H1 (cell line): ENCODE measurements around the gene DPH6. TPM values are rescaled to one million over a fixed set of nuclear protein-coding genes. Genes with fewer than 3 reads are reported as not detected.

Experiments
- CTCF ChIA-PET: fragments of 300-600 bp; sonication (Branson Sonifier 250); formaldehyde crosslinking; loops from one replicate; lab custom pipeline; 2021; ENCODE audit not compliant: partially characterized antibody; lab: Charles Lee
- POLR2A ChIA-PET: fragments of 300-600 bp; sonication (Branson Sonifier 250); formaldehyde crosslinking; loops from one replicate; lab custom pipeline; 2021; ENCODE audit warnings: inconsistent platforms; ENCODE audit not compliant: partially characterized antibody; lab: Charles Lee
- DNase-seq, 2 experiments: peaks; one replicate each; pipeline versions ENCODE4 v3.0.0 to v3.0.0-alpha.2; 2010 to 2022; ENCODE audit warnings: low spot score in 2 of 2, low read depth in 1 of 2, mixed read lengths in 1 of 2
- FAIRE-seq: peaks from 2 replicates; lab custom pipeline; 2011; peaks lifted over from hg19 to GRCh38; lab: Jason Lieb, UNC
- H2AFZ ChIP-seq: 2 replicates; pipeline ENCODE4 v1.8.1; 2012; ENCODE audit warnings: low read length, inconsistent platforms
- H2AK5ac ChIP-seq: 2 replicates; pipeline ENCODE4 v1.6.1; 2013; ENCODE audit warnings: low read depth, low read length
- H2BK120ac ChIP-seq: replicated peaks from 2 replicates; pipeline ENCODE3; 2013; ENCODE audit warnings: low read depth, low read length, inconsistent platforms
- H2BK12ac ChIP-seq: 2 replicates; pipeline ENCODE4 v1.6.1; 2013; ENCODE audit warnings: low read depth, low read length
- H2BK15ac ChIP-seq: 2 replicates; pipeline ENCODE4 v1.6.1; 2013; ENCODE audit warnings: low read length
- H2BK20ac ChIP-seq: 2 replicates; pipeline ENCODE4 v1.6.1; 2013; ENCODE audit warnings: low read length
- H2BK5ac ChIP-seq: 2 replicates; pipeline ENCODE4 v1.6.1; 2013; ENCODE audit warnings: low read depth, low read length
- H3K14ac ChIP-seq: 2 replicates; pipeline ENCODE4 v1.6.1; 2013; ENCODE audit warnings: inconsistent platforms; ENCODE audit not compliant: insufficient read length
- H3K18ac ChIP-seq: 2 replicates; pipeline ENCODE4 v1.6.1; 2013; ENCODE audit warnings: low read length; ENCODE audit errors: extremely low read depth
- H3K23ac ChIP-seq: 2 replicates; pipeline ENCODE4 v1.6.1; 2013; ENCODE audit warnings: inconsistent platforms; ENCODE audit not compliant: insufficient read length
- H3K23me2 ChIP-seq: 2 replicates; pipeline ENCODE4 v1.6.1; 2013; ENCODE audit warnings: low read depth, low read length
- H3K27ac ChIP-seq: 2 replicates; pipeline ENCODE4 v1.6.1; 2011; ENCODE audit warnings: low read depth, low read length, inconsistent platforms
- H3K27me3 ChIP-seq, 4 experiments: replicated peaks in 1 of 4; 1 replicate in 1 of 4; 2 replicates in 3 of 4; pipeline versions ENCODE4 v1.6.1 to v1.8.1; 2011 to 2013; ENCODE audit warnings: low read length in 3 of 4, mild to moderate bottlenecking in 3 of 4, inconsistent platforms in 2 of 4, mixed read lengths in 2 of 4, moderate library complexity in 1 of 4; ENCODE audit not compliant: control insufficient read depth in 3 of 4, insufficient read depth in 3 of 4; ENCODE audit errors: extremely low read depth in 1 of 4
- H3K36me3 ChIP-seq, 4 experiments: 2 replicates each; pipeline versions ENCODE4 v1.6.1 to v1.8.1; 2011 to 2013; ENCODE audit warnings: mild to moderate bottlenecking in 4 of 4, low read length in 3 of 4, moderate library complexity in 2 of 4, control low read depth in 1 of 4, inconsistent platforms in 1 of 4; ENCODE audit not compliant: insufficient read depth in 4 of 4, control insufficient read depth in 2 of 4
- H3K4ac ChIP-seq: replicated peaks from 2 replicates; pipeline ENCODE3; 2013; ENCODE audit warnings: low read length, low read depth, mixed read lengths, inconsistent platforms; ENCODE audit not compliant: insufficient read length
- H3K4me1 ChIP-seq, 4 experiments: replicated peaks in 1 of 4; 1 replicate in 1 of 4; 2 replicates in 3 of 4; pipeline versions ENCODE4 v1.6.1 to v1.8.1; 2011 to 2013; ENCODE audit warnings: low read length in 3 of 4, inconsistent platforms in 2 of 4, mixed read lengths in 1 of 4; ENCODE audit not compliant: insufficient read depth in 4 of 4, control insufficient read depth in 3 of 4
- H3K4me2 ChIP-seq, 2 experiments: 2 replicates each; pipeline versions ENCODE4 v1.6.1 to v1.8.1; 2011 to 2013; ENCODE audit warnings: low read depth in 2 of 2, low read length in 2 of 2, control low read depth in 1 of 2, inconsistent platforms in 1 of 2, mild to moderate bottlenecking in 1 of 2; ENCODE audit not compliant: insufficient read depth in 1 of 2
- H3K4me3 ChIP-seq, 4 experiments: fragments of 200-600, 300-600 bp in 1 of 4; sonication (generic), shearing (Covaris generic), sonication (Bioruptor Twin) in 1 of 4; 2 replicates each; pipeline versions ENCODE4 v1.5.1 to v1.8.1; 2011 to 2016; ENCODE audit warnings: low read length in 4 of 4, low read depth in 3 of 4, control low read depth in 2 of 4, inconsistent platforms in 2 of 4, mild to moderate bottlenecking in 2 of 4, mixed read lengths in 1 of 4, moderate library complexity in 1 of 4; ENCODE audit not compliant: insufficient read depth in 2 of 4; ENCODE audit errors: extremely low read depth in 1 of 4
- H3K56ac ChIP-seq: replicated peaks from 2 replicates; pipeline ENCODE3; 2013; ENCODE audit warnings: low read depth, mild to moderate bottlenecking, mixed read lengths, low read length, inconsistent platforms; ENCODE audit not compliant: insufficient read length
- H3K79me1 ChIP-seq: 2 replicates; pipeline ENCODE4 v1.6.1; 2013; ENCODE audit warnings: low read depth, low read length, control low read depth
- H3K79me2 ChIP-seq, 2 experiments: 2 replicates each; pipeline versions ENCODE4 v1.6.1 to v1.8.1; 2012 to 2013; ENCODE audit warnings: low read length in 2 of 2, mild to moderate bottlenecking in 2 of 2, inconsistent platforms in 1 of 2; ENCODE audit not compliant: insufficient read depth in 2 of 2, control insufficient read depth in 1 of 2
- H3K9ac ChIP-seq, 4 experiments: replicated peaks in 1 of 4; 1 replicate in 1 of 4; 2 replicates in 3 of 4; pipeline versions ENCODE4 v1.6.1 to v1.8.1; 2011 to 2013; ENCODE audit warnings: low read depth in 3 of 4, low read length in 3 of 4, control low read depth in 2 of 4, mild to moderate bottlenecking in 2 of 4, moderate library complexity in 2 of 4, inconsistent platforms in 1 of 4; ENCODE audit errors: extremely low read depth in 1 of 4
- H3K9me3 ChIP-seq, 2 experiments: 2 replicates each; pipeline versions ENCODE4 v1.6.1 to v1.8.1; 2012 to 2013; ENCODE audit warnings: mild to moderate bottlenecking in 2 of 2, moderate library complexity in 2 of 2, control low read depth in 1 of 2, inconsistent platforms in 1 of 2, low read depth in 1 of 2, low read length in 1 of 2, mixed read lengths in 1 of 2; ENCODE audit not compliant: insufficient read depth in 2 of 2
- H4K20me1 ChIP-seq, 2 experiments: replicated peaks in 1 of 2; 2 replicates each; pipeline versions ENCODE3 to v1.8.1; 2011 to 2013; ENCODE audit warnings: inconsistent platforms in 2 of 2, low read length in 2 of 2, mild to moderate bottlenecking in 1 of 2; ENCODE audit not compliant: insufficient read depth in 2 of 2, control insufficient read depth in 1 of 2
- H4K5ac ChIP-seq: 2 replicates; pipeline ENCODE4 v1.6.1; 2013; ENCODE audit warnings: low read length, low read depth, mixed read lengths, inconsistent platforms; ENCODE audit not compliant: insufficient read length
- H4K8ac ChIP-seq: 2 replicates; pipeline ENCODE4 v1.8.0; 2013; ENCODE audit warnings: mild to moderate bottlenecking, moderate library complexity, low read length, inconsistent platforms; ENCODE audit not compliant: insufficient read depth; ENCODE audit errors: extremely low read depth
- H4K91ac ChIP-seq: replicated peaks from 2 replicates; pipeline ENCODE3; 2013; ENCODE audit warnings: low read length, mixed read lengths, inconsistent platforms; ENCODE audit not compliant: insufficient read length
- GABPA ChIP-seq: IDR thresholded peaks from 2 replicates; pipeline ENCODE4 v1.6.1; 2011; ENCODE audit warnings: mild to moderate bottlenecking, low read length, moderate library complexity, borderline replicate concordance; ENCODE audit not compliant: insufficient read depth
- RAD21 ChIP-seq, 2 experiments: IDR thresholded peaks in 1 of 2; conservative IDR thresholded peaks in 1 of 2; 2 replicates each; pipeline ENCODE4 v1.6.1; 2011; ENCODE audit warnings: low read depth in 2 of 2, low read length in 2 of 2, improper control_type of control experiment in 1 of 2, inconsistent platforms in 1 of 2, mild to moderate bottlenecking in 1 of 2, moderate library complexity in 1 of 2
- SIX5 ChIP-seq: IDR thresholded peaks from 2 replicates; pipeline ENCODE4 v1.6.1; 2011; ENCODE audit warnings: mild to moderate bottlenecking, low read depth, low read length
- WGBS, 2 experiments: shearing (Covaris generic) in 1 of 2; methylation state at CpG; one replicate each; pipeline versions ENCODE4 v1.1.6 to v1.1.7; 2013 to 2015; ENCODE audit warnings: low lambda C conversion rate in 2 of 2, mixed read lengths in 2 of 2, inconsistent platforms in 1 of 2, low coverage in 1 of 2, missing lambda C conversion rate in 1 of 2; ENCODE audit not compliant: insufficient replicate concordance in 2 of 2, insufficient coverage in 1 of 2, insufficient read length in 1 of 2; ENCODE audit errors: extremely low coverage in 1 of 2, missing lambda C conversion rate in 1 of 2; 5-methylcytosine and 5-hydroxymethylcytosine counted together
- polyA plus RNA-seq, 7 experiments: library from polyadenylated mRNA; depleted of rRNA in 3 of 7; stranded (reverse) in 5 of 7; unstranded in 2 of 7; fragments of >200 nt in 5 of 7; fragments of 200-250 nt in 2 of 7; gene quantifications; 1 replicate in 5 of 7; 2 replicates in 1 of 7; 4 replicates in 1 of 7; pipeline versions ENCODE4 v1.2.1 to v1.2.3, GENCODE V29; 2011 to 2013; ENCODE audit warnings: missing spikeins in 2 of 7, mixed read lengths in 2 of 7
- total RNA-seq: library from RNA; stranded (reverse); fragmentation: NEBNext Ultra II Directional; extraction: Animal tissue kit (Norgen Biotek cat#: 25700); gene quantifications from 2 replicates; pipeline ENCODE4 v1.2.1, GENCODE V29; 2021

The DPH6 gene
- total and polyA plus RNA-seq, 2 of the 8 experiments (the other 6 are each of a cell fraction or from before 2014, with no cell fraction given) = 21.6 to 30.5 TPM

GRCh38 chr15:35448294-35448693, 97.7 kb downstream of the DPH6 start:
- Histone ChIP-seq H4K91ac (no peak overlapping the region), H3K9ac (no peak overlapping the region), H3K79me2 (no peaks in the 10 kb centered on the region), H2BK20ac (no peak overlapping the region), H3K9me3 (no peaks in the 10 kb centered on the region), H3K23me2 (no peaks in the 10 kb centered on the region), H4K8ac (no peak overlapping the region), H3K27ac (no peak overlapping the region), H2BK5ac (no peak overlapping the region), H3K4me2 (no peak overlapping the region), H2BK12ac (no peak overlapping the region), H2AK5ac (no peak overlapping the region), H3K27me3 (no peaks in the 10 kb centered on the region), H3K56ac (no peak overlapping the region), H3K4me1 (no peaks in the 10 kb centered on the region), H4K20me1 (no peaks in the 10 kb centered on the region), H3K23ac (no peak overlapping the region), H3K79me1 (no peaks in the 10 kb centered on the region), H3K4ac (no peak overlapping the region), H4K5ac (no peak overlapping the region), H2AFZ (no peak overlapping the region), H3K14ac (no peak overlapping the region), H2BK15ac (no peak overlapping the region), H3K36me3 (peaks cover 0 to 4% (median 0%) of the 10 kb centered on the region in 4 experiments; a peak in 1 of 8 replicates), H2BK120ac (no peak overlapping the region), H3K18ac (no peak overlapping the region), H3K4me3 (no peak overlapping the region)
- CTCF ChIA-PET = interaction anchor here (0.6 to 7.8 kb wide), 2 partner anchors 156 to 374 kb away, joined by 4 to 156 read pairs; no protein-coding TSS in a partner anchor
- WGBS, 2 experiments = 81% methylated on average over 1 of the region's 1 CpG; no CpG with 5 or more reads in 1 of the 2 experiments
- POLR2A ChIA-PET = no interaction called here
- no peak for FAIRE-seq
- DNase-seq = no peak
- no peak for TF ChIP-seq GABPA
- TF ChIP-seq RAD21 (IDR thresholded peaks at IDR 0.05 in 1 of 2, conservative IDR thresholded peaks at IDR 0.05 in 1 of 2; ENCODE audit: low read depth in 2 of 2, low read length in 2 of 2) = no peak
- TF ChIP-seq SIX5 = no peak
